ENCODE measurements around the gene FNDC3B.

FNDC3B gene

GRCh38 chr3:172134352-172134751 lies 95.0 kb downstream of the FNDC3B start:
- DNase-seq (ENCODE audit: low read depth in 3 of 3): no peak

- no peak for DNase-seq (ENCODE audit: low read depth in 3 of 3)
These were observed 95.8 kb downstream of the FNDC3B start for GRCh38 chr3:172135185-172135584.

- no peak for DNase-seq (ENCODE audit: low read depth in 3 of 3)
These were observed 96.4 kb downstream of the FNDC3B start for GRCh38 chr3:172135820-172136219.

GRCh38 chr3:172136330-172136729 lies 97.0 kb downstream of the FNDC3B start:
- DNase-seq (ENCODE audit: low read depth in 3 of 3): no peak

- no peak for DNase-seq (ENCODE audit: low read depth in 3 of 3)
These were observed 98.2 kb downstream of the FNDC3B start for GRCh38 chr3:172137287-172138192.

- DNase-seq (ENCODE audit: low read depth in 3 of 3): no peak
These were observed 98.8 kb downstream of the FNDC3B start for GRCh38 chr3:172138193-172138537.

GRCh38 chr3:172138792-172139507 lies 99.6 kb downstream of the FNDC3B start:
- DNase-seq (ENCODE audit: low read depth in 3 of 3): peak in 2 of 3 donors; percentile 18 to 35

- DNase-seq (ENCODE audit: low read depth in 3 of 3): no peak
These were observed 100.3 kb downstream of the FNDC3B start for GRCh38 chr3:172139528-172140276.

GRCh38 chr3:172140499-172141391 lies 101.4 kb downstream of the FNDC3B start:
- DNase-seq (ENCODE audit: low read depth in 3 of 3): no peak

- DNase-seq (ENCODE audit: low read depth in 3 of 3): no peak
These were observed 102.9 kb downstream of the FNDC3B start for GRCh38 chr3:172142051-172142863.

GRCh38 chr3:172142864-172143451 lies 103.6 kb downstream of the FNDC3B start:
- DNase-seq (ENCODE audit: low read depth in 3 of 3): no peak

GRCh38 chr3:172143739-172144497 lies 104.5 kb downstream of the FNDC3B start:
- DNase-seq (ENCODE audit: low read depth in 3 of 3): no peak

- no peak for DNase-seq (ENCODE audit: low read depth in 3 of 3)
These were observed 105.2 kb downstream of the FNDC3B start for GRCh38 chr3:172144601-172145000.

GRCh38 chr3:172145031-172145686 lies 105.8 kb downstream of the FNDC3B start:
- DNase-seq (ENCODE audit: low read depth in 3 of 3): no peak

- DNase-seq (ENCODE audit: low read depth in 3 of 3): no peak
These were observed 107.0 kb downstream of the FNDC3B start for GRCh38 chr3:172146349-172146748.

- DNase-seq (ENCODE audit: low read depth in 3 of 3): no peak
These were observed 107.9 kb downstream of the FNDC3B start for GRCh38 chr3:172147113-172147818.

GRCh38 chr3:172148241-172148640 lies 108.9 kb downstream of the FNDC3B start:
- no peak for DNase-seq (ENCODE audit: low read depth in 3 of 3)

Measured in stimulated activated CD4-positive, alpha-beta T cell treated with anti-CD3 and anti-CD28 coated beads, TNF-alpha, amount 100 ng/mL, for 48 hours (primary cell).